ENCODE results near the gene ITPRIP. TPM values are rescaled to one million over a fixed set of nuclear protein-coding genes. Genes with fewer than 3 reads are reported as not detected.

The ITPRIP gene
- total RNA-seq, 4 donors from 2014 or later, result 1.8 to 25.1 (median 6.6) TPM

DNA sequence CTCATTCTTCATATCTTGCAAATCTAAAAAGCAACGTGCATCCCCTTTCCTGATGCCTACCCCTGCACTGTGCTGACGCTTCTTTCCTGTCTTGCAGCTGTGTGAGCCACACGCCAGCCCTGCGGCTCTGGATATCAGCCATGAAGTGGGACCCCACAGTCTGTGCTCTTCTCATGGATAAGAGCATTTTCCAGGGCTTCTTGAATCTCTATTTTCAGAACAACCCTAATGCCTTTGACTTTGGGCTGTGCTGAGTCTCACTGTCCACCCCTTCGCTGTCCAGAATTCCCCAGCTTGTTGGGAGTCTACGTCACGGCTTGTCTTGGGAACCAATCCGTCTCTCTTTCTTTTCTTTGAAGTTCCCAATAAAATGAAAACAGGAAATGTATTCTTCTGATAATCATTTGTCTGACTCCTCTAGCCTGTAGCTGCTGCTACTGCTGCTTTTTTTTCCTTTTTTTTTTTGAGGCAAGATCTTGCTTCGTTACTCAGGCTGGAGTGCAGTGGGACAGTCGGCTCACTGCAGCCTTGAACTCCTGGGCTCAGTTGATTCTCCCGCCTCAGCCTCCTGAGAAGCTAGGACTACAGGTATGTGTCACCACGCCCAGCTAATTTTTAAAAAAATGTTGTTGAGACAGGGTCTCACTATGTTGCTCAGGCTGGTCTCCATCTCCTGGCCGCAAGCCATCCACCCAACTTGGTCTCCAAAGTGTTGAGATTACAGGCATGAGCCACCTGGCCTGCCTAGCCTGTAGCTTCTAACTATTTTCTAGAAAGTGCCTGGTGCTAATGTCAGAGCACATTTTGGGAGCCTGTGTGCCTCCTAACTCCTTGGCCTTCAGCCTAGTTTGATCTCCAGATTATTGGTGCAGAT, 39.0 kb downstream of the ITPRIP start:
- Histone ChIP-seq H3K27me3 (no peaks in the 10 kb centered on the region), H3K9me3 (no peaks in the 10 kb centered on the region), H3K4me1 (peaks cover 0 to 9% (median 7%) of the 10 kb centered on the region in 4 donors), H3K27ac (peak overlapping the region; percentile 46 to 78 (median 69)), H3K4me3 (no peak overlapping the region), H3K36me3 (no peaks in the 10 kb centered on the region)
- TF ChIP-seq POLR2AphosphoS5 (IDR thresholded peaks at IDR 0.05), result no peak
- TF ChIP-seq POLR2A (IDR thresholded peaks at IDR 0.05), result no peak
- TF ChIP-seq EP300 (IDR thresholded peaks at IDR 0.05; ENCODE audit: low read depth), result no peak
- no peak for TF ChIP-seq CTCF (IDR thresholded peaks at IDR 0.05)
- WGBS, 2 donors (ENCODE audit: low coverage in 1 of 2), result 74 to 76% methylated on average over 13 of the region's 13 CpGs
- intact Hi-C loops (cut with DNase I; ENCODE audit: low total_unique reads) (no loop called here), in situ Hi-C loops (cut with MboI; ENCODE audit: low pct_ligation_motif_present in 1 of 4, low pct_unique_long_range_greater_than_20kb in 1 of 4, low sequenced_read_pairs in 3 of 4) (loop anchor here in 2 of 4 donors (5.0 to 10.0 kb wide), 2 partner anchors 46 to 48 kb away; no protein-coding TSS in a partner anchor)
- DNase-seq, result no peak

DNA sequence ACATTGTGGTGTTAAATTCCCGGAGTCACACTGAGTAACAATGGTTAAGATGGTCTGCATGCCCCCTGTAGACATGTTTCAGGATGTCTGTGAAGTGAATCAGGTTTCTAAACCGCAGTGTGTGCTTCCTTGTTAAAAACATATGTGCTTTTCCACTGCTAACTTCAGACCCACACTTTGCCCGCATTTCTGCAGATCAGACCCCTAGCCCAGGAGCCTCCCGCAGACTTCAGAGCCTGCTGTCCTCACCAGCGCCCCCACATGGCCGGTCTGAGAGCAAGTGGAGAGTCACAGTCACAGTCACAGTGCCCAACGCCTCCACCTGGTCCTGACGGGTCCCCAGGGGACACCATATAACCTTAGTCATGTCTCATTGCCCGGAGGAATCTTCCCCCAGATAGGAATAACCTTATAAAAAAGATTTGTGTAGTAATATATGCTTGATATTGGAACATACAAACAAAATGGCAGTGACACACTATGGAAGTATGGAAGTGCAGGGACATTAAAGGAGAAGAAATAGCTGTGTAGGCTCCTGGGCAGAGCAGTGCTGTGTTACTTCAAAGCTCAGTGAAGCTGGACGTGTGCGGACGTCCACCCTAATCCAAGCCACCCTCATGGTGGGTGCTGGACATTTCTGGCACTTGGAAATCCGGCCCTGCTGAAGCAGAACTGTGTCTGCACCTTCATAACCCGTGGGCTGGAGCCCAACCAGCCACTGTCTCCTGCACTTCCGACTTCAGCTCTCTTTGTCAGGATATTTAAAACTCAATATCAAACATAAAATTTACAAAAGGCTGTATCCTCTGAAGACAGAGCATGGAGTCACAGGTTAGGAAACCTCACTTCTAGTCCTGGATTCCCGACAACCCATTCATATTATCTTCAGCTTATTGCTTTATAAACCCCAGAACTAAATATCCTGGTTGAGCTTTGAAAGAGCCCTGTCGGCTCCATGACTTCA, 40.3 kb downstream of the ITPRIP start:
- Histone ChIP-seq H3K9me3 (no peaks in the 10 kb centered on the region), H3K4me3 (no peak overlapping the region), H3K27ac (no peak overlapping the region), H3K27me3 (no peaks in the 10 kb centered on the region), H3K4me1 (peaks cover 0 to 9% (median 7%) of the 10 kb centered on the region in 4 donors), H3K36me3 (no peaks in the 10 kb centered on the region)
- DNase-seq, result no peak
- in situ Hi-C loops (cut with MboI; ENCODE audit: low pct_ligation_motif_present in 1 of 4, low pct_unique_long_range_greater_than_20kb in 1 of 4, low sequenced_read_pairs in 3 of 4) (loop anchor here in 2 of 4 donors (5.0 to 10.0 kb wide), 2 partner anchors 47 to 49 kb away; no protein-coding TSS in a partner anchor), intact Hi-C loops (cut with DNase I; ENCODE audit: low total_unique reads) (no loop called here)
- 62 to 76% methylated on average over 11 to 17 of the region's 17 CpGs for WGBS, 2 donors (ENCODE audit: low coverage in 1 of 2)
- no peak for TF ChIP-seq POLR2A (IDR thresholded peaks at IDR 0.05)
- no peak for TF ChIP-seq POLR2AphosphoS5 (IDR thresholded peaks at IDR 0.05)
- peak in 2 of 5 experiments; percentile 10 to 14 for TF ChIP-seq CTCF (IDR thresholded peaks at IDR 0.05)

DNA sequence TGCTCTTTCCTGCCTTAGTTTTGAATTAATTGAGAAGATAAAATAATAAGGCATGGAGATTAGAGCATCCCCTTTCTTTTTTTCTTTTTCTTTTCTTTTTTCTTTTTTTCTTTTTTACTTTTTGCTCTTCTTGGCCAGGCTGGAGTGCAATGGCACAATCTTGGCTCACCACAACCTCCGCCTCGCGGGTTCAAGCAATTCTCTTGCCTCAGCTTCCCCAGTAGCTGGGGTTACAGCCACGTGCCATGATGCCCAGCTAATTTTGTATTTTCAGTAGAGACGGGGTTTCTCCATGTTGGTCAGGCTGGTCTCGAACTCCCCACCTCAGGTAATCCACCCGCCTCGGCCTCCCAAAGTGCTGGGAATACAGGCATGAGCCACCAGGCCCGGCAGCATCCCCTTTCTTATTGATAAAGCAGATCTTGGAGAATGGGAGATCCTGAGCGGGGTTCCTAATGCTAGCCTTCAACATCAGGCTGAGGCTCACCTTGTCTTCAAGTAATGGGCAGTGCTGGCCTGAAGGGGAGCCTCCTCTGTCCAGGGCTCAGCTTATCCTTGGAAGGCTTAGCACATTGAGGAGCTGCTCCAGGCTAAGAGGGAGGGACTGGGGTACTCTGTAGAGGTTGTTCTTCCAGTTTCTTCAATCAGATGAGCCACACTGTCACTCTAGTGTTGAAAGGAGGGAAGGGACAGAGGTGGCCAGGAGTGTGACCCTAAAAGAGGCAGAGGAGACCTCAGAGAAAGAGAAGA, 41.4 kb downstream of the ITPRIP start:
- no peak for DNase-seq
- H3K4me1 ChIP-seq, result peaks cover 0 to 9% (median 8%) of the 10 kb centered on the region in 4 donors
- H3K27me3 ChIP-seq, result no peaks in the 10 kb centered on the region
- in situ Hi-C loops (cut with MboI; ENCODE audit: low pct_ligation_motif_present in 1 of 4, low pct_unique_long_range_greater_than_20kb in 1 of 4, low sequenced_read_pairs in 3 of 4), result loop anchor here in 2 of 4 donors (5.0 to 10.0 kb wide), 2 partner anchors 48 to 50 kb away; no protein-coding TSS in a partner anchor
- WGBS, 2 donors (ENCODE audit: low coverage in 1 of 2), result 88 to 90% methylated on average over 8 to 10 of the region's 10 CpGs
- H3K9me3 ChIP-seq, result no peaks in the 10 kb centered on the region
- H3K4me3 ChIP-seq, result no peak overlapping the region
- H3K27ac ChIP-seq, result no peak overlapping the region
- intact Hi-C loops (cut with DNase I; ENCODE audit: low total_unique reads), result no loop called here
- TF ChIP-seq EP300 (IDR thresholded peaks at IDR 0.05; ENCODE audit: low read depth) (no peak), CTCF (IDR thresholded peaks at IDR 0.05) (no peak), POLR2AphosphoS5 (IDR thresholded peaks at IDR 0.05) (no peak), POLR2A (IDR thresholded peaks at IDR 0.05) (no peak)
- no peaks in the 10 kb centered on the region for H3K36me3 ChIP-seq
